Breast epithelium (tissue), 3 donors: Measurements from ENCODE around the gene MECR.

ENCODE experiments used
- POLR2A ChIP-seq: fragments of 450-650 bp; IDR thresholded peaks from one replicate; pipeline ENCODE4 v1.6.1; 2016; ENCODE audit warnings: antibody characterized with exemption, mild to moderate bottlenecking, moderate library complexity
- POLR2AphosphoS5 ChIP-seq, 3 donors: sonication (generic); formaldehyde crosslinking; IDR thresholded peaks; one replicate each; pipeline ENCODE4 v1.6.1; 2017; ENCODE audit warnings: antibody characterized with exemption in 3 of 3
- TF ChIP-seq, protein P1 (sequence below), 3 donors: fragments of 450-650 bp; IDR thresholded peaks; one replicate each; pipeline ENCODE4 v1.5.1; 2016 to 2017; ENCODE audit warnings: antibody characterized with exemption in 3 of 3, mild to moderate bottlenecking in 3 of 3, moderate library complexity in 3 of 3

DNA sequence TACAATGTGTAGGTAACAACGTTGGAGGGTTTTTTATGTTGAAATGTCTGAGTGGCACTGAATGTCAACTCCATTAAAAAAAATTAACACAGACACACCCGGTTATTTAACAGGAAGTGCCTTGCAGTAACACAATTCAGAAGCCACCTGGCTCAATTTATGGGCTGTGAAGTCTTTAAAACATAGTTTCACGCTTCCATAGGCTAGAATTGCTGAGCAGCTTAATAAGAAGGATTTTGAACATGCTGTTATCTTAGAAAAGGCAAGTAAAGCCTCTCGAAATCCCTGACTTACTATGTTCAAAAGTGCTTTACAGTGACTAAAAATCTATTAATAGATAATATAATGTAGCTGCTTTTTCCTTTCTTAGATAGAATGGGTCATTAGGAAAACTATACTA is 68.7 kb downstream of the MECR start:
- no peak for TF ChIP-seq POLR2A
- TF ChIP-seq, protein P1, sequence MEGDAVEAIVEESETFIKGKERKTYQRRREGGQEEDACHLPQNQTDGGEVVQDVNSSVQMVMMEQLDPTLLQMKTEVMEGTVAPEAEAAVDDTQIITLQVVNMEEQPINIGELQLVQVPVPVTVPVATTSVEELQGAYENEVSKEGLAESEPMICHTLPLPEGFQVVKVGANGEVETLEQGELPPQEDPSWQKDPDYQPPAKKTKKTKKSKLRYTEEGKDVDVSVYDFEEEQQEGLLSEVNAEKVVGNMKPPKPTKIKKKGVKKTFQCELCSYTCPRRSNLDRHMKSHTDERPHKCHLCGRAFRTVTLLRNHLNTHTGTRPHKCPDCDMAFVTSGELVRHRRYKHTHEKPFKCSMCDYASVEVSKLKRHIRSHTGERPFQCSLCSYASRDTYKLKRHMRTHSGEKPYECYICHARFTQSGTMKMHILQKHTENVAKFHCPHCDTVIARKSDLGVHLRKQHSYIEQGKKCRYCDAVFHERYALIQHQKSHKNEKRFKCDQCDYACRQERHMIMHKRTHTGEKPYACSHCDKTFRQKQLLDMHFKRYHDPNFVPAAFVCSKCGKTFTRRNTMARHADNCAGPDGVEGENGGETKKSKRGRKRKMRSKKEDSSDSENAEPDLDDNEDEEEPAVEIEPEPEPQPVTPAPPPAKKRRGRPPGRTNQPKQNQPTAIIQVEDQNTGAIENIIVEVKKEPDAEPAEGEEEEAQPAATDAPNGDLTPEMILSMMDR (IDR thresholded peaks at IDR 0.05): no peak
- TF ChIP-seq POLR2AphosphoS5 (IDR thresholded peaks at IDR 0.05): no peak
